ENCODE results near the gene TM4SF5.

DNA sequence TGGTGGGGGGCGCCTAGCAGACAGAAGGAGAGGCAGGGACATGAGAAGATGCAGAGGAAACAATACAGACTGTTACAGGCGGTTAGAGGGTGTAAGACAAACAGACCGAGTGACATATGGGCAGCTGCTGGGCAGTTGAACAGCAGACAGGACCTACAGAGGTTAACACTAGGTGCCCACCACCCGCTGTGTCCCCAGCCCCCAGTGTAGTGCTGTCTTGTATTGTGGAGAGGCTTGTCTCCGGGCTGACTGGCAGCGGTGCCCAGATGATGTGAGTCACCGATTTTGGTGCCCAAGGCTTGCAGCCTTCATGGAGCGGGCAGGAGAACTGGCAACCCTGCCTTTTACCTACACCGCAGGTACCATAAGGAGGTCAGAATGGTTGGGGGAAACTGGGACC lies 29.6 kb upstream of the TM4SF5 start:
- TF ChIP-seq, protein P1, sequence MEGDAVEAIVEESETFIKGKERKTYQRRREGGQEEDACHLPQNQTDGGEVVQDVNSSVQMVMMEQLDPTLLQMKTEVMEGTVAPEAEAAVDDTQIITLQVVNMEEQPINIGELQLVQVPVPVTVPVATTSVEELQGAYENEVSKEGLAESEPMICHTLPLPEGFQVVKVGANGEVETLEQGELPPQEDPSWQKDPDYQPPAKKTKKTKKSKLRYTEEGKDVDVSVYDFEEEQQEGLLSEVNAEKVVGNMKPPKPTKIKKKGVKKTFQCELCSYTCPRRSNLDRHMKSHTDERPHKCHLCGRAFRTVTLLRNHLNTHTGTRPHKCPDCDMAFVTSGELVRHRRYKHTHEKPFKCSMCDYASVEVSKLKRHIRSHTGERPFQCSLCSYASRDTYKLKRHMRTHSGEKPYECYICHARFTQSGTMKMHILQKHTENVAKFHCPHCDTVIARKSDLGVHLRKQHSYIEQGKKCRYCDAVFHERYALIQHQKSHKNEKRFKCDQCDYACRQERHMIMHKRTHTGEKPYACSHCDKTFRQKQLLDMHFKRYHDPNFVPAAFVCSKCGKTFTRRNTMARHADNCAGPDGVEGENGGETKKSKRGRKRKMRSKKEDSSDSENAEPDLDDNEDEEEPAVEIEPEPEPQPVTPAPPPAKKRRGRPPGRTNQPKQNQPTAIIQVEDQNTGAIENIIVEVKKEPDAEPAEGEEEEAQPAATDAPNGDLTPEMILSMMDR (IDR thresholded peaks at IDR 0.05): no peak
- TF ChIP-seq, protein P2, sequence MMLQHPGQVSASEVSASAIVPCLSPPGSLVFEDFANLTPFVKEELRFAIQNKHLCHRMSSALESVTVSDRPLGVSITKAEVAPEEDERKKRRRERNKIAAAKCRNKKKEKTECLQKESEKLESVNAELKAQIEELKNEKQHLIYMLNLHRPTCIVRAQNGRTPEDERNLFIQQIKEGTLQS (CRISPR knock-in tag; conservative IDR thresholded peaks at IDR 0.05): no peak
- TF ChIP-seq RELA (CRISPR knock-in tag; IDR thresholded peaks at IDR 0.05; ENCODE audit: borderline replicate concordance): no peak
- TF ChIP-seq, protein P3, sequence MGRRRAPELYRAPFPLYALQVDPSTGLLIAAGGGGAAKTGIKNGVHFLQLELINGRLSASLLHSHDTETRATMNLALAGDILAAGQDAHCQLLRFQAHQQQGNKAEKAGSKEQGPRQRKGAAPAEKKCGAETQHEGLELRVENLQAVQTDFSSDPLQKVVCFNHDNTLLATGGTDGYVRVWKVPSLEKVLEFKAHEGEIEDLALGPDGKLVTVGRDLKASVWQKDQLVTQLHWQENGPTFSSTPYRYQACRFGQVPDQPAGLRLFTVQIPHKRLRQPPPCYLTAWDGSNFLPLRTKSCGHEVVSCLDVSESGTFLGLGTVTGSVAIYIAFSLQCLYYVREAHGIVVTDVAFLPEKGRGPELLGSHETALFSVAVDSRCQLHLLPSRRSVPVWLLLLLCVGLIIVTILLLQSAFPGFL (CRISPR knock-in tag; IDR thresholded peaks at IDR 0.05; ENCODE audit: borderline replicate concordance): no peak
- TF ChIP-seq, protein P4, sequence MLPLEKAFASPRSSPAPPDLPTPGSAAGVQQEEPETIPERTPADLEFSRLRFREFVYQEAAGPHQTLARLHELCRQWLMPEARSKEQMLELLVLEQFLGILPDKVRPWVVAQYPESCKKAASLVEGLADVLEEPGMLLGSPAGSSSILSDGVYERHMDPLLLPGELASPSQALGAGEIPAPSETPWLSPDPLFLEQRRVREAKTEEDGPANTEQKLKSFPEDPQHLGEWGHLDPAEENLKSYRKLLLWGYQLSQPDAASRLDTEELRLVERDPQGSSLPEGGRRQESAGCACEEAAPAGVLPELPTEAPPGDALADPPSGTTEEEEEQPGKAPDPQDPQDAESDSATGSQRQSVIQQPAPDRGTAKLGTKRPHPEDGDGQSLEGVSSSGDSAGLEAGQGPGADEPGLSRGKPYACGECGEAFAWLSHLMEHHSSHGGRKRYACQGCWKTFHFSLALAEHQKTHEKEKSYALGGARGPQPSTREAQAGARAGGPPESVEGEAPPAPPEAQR (CRISPR knock-in tag; IDR thresholded peaks at IDR 0.05): no peak
- TF ChIP-seq, protein P5, sequence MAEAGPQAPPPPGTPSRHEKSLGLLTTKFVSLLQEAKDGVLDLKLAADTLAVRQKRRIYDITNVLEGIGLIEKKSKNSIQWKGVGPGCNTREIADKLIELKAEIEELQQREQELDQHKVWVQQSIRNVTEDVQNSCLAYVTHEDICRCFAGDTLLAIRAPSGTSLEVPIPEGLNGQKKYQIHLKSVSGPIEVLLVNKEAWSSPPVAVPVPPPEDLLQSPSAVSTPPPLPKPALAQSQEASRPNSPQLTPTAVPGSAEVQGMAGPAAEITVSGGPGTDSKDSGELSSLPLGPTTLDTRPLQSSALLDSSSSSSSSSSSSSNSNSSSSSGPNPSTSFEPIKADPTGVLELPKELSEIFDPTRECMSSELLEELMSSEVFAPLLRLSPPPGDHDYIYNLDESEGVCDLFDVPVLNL (CRISPR knock-in tag; IDR thresholded peaks at IDR 0.05; ENCODE audit: borderline replicate concordance, low read depth): no peak
- no peak for TF ChIP-seq ZNF423 (CRISPR knock-in tag; IDR thresholded peaks at IDR 0.05)

Measured in WTC11 (cell line).